Measurements from ENCODE around the gene SLC35F4.

DNA sequence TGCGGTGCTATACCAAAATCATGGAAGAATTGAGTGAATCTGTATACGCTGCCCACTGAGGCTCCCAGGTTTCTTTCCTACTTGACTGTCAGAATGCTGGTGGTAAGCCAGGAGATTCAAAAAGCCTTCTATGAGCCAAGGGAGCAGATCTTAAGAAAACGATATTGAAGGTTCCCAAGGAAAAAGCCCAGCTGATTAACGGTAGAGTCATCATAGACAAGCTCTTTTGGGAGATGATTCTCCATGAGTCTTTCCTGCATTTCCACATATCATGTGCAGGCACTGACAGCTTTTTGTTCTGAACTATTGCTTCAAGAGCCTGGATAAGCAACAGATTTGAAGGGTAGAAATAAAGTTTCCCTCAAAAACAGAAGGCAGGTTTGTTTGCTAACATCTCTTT is 17.5 kb downstream of the SLC35F4 start:
- TF ChIP-seq, protein P1, sequence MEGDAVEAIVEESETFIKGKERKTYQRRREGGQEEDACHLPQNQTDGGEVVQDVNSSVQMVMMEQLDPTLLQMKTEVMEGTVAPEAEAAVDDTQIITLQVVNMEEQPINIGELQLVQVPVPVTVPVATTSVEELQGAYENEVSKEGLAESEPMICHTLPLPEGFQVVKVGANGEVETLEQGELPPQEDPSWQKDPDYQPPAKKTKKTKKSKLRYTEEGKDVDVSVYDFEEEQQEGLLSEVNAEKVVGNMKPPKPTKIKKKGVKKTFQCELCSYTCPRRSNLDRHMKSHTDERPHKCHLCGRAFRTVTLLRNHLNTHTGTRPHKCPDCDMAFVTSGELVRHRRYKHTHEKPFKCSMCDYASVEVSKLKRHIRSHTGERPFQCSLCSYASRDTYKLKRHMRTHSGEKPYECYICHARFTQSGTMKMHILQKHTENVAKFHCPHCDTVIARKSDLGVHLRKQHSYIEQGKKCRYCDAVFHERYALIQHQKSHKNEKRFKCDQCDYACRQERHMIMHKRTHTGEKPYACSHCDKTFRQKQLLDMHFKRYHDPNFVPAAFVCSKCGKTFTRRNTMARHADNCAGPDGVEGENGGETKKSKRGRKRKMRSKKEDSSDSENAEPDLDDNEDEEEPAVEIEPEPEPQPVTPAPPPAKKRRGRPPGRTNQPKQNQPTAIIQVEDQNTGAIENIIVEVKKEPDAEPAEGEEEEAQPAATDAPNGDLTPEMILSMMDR (IDR thresholded peaks at IDR 0.05), result no peak
- no peak for TF ChIP-seq EZH2 (IDR thresholded peaks at IDR 0.05; ENCODE audit: borderline replicate concordance, insufficient read depth, low read depth, low read length, poor library complexity, severe bottlenecking)
